Epithelial cell of proximal tubule (primary cell): ENCODE data around the gene UBAP1L. TPM values are rescaled to one million over a fixed set of nuclear protein-coding genes. Genes with fewer than 3 reads are reported as not detected.
"Not testable (repeated sequence)": the region's sequence is repeated elsewhere in the genome, so short reads cannot be mapped to it uniquely, and the experiment has no call there.

Experiments
- DNase-seq: peaks from one replicate; pipeline ENCODE4 v3.0.0-alpha.2; 2011; ENCODE audit warnings: low read depth
- H3K4me3 ChIP-seq: 2 replicates; pipeline ENCODE4 v1.5.1; 2011; ENCODE audit warnings: low read depth, mild to moderate bottlenecking, low read length
- total RNA-seq: library from RNA; depleted of rRNA; stranded (reverse); fragments of >200 nt; gene quantifications from 2 replicates; pipeline ENCODE4 v1.2.3, GENCODE V29; 2015
- TF ChIP-seq, protein P1 (sequence below): conservative IDR thresholded peaks from 2 replicates; pipeline ENCODE4 v1.5.1; 2012; ENCODE audit warnings: low read depth, mild to moderate bottlenecking, low read length

The UBAP1L gene
- total RNA-seq, 1 donor from 2014 or later: 0.23 TPM

DNA sequence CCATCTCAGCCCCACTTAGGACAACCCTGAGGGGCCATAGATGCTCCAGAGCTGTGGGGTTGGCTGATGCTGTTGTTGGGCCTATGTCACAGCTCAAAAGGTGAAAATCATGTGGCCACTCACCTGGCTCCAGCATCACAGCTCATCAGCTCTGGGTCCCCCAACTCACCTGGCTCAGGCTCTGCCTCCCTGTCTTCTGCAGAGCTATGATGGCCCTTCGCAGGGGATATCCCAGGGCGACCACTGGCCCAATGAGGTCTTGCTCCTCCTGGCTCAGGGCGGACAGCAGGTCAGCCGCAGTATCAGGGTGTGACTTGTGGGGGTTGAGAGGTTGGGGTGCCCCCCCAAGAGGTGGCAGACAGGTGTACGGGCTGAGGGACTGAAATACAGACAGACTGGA, 15.7 kb downstream of the UBAP1L start:
- TF ChIP-seq, protein P1, sequence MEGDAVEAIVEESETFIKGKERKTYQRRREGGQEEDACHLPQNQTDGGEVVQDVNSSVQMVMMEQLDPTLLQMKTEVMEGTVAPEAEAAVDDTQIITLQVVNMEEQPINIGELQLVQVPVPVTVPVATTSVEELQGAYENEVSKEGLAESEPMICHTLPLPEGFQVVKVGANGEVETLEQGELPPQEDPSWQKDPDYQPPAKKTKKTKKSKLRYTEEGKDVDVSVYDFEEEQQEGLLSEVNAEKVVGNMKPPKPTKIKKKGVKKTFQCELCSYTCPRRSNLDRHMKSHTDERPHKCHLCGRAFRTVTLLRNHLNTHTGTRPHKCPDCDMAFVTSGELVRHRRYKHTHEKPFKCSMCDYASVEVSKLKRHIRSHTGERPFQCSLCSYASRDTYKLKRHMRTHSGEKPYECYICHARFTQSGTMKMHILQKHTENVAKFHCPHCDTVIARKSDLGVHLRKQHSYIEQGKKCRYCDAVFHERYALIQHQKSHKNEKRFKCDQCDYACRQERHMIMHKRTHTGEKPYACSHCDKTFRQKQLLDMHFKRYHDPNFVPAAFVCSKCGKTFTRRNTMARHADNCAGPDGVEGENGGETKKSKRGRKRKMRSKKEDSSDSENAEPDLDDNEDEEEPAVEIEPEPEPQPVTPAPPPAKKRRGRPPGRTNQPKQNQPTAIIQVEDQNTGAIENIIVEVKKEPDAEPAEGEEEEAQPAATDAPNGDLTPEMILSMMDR: no peak
- H3K4me3 ChIP-seq: no peak overlapping the region
- DNase-seq: no peak

DNA sequence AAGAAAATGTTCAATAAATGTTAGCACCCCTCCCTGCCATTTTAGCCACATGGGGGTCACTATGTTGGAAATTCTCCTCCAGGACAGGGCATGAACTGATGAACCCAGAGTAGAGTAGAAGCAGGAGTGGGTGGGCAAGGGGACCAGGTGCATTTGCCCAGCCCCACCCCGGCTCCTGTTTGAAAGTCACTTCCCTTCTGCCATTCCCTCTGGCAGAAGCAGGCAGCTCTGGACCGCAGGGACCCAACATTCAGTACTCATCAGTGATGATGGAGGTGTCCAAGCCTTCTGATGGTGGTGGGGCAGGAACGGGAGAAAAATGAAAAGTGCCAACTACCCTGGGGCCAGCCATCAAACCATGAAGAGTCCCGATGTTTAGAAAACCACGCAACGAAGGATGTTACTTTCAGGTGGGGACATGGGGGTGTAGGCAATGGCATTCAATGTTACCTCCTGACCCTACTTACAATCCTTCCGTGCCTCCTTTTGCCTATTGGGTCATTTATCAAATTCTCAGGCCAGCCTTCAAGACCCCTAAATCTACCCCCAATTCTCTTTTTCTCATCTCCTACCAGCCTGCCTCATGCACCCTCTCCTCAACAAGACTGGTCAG, 17.2 kb downstream of the UBAP1L start:
- no peak overlapping the region for H3K4me3 ChIP-seq
- TF ChIP-seq, protein P1: no peak
- DNase-seq: no peak

DNA sequence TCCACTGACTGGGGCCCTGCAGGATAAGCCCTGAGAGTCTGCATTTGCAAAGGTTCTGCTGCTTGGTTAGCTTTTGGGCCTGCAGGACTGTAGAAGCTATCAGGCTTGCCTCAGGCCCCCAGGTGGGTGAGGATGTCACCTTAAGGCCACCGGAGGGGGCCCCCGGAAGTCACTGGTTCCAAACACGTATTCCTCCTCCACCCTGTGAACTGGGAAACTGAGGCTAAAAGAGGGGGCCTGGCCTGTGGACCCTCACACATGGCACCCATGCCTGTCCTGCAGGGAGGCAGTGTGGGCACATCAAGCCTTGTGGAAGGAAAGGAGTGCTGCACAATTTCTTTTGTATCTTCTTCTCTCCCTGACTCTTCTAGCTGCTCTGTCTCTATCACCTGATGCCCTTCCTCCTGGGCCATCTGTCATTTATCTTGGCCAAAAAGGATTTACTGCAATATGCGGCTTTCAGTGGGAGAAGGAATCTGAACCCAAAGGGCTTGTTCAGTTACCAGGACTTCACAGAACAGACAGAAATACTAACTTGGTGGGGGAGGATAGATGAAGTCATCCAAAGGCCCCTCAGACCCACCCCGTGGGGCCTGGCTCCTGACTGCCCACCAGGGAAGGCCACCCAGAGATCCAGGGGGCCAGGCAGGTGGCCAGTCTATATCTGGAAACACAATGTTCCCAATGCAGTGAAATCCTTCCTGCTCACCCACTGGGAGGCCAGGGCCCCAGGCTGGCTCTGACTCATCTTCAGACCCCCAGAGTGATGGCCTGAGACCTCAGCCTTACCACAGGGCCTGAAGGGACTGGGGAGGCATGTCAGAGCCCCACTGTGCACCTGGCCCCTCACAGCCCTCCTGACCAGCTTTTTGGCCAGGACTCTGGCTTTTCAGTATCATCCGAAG, 18.3 kb downstream of the UBAP1L start:
- TF ChIP-seq, protein P1: no peak
- no peak overlapping the region for H3K4me3 ChIP-seq
- DNase-seq: no peak

DNA sequence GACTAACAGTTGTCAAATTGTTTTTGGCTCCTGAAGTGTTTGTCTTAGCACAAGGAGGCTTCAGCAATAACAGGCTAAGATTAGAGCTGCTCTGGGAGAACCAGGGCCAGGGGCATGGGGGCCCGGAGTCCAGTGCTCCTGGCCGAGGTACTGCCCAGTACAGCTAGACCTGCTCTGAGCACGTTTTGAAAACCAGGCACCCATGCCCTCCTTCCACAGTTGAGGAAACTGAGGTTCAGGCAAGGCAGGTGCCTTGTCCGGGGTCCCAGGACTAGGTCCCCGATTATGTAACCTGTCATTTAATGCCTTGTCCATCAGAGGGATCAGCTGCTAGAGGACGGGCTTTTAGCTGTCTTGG, 19.3 kb downstream of the UBAP1L start:
- DNase-seq: no peak
- TF ChIP-seq, protein P1: no peak
- H3K4me3 ChIP-seq: no peak overlapping the region

DNA sequence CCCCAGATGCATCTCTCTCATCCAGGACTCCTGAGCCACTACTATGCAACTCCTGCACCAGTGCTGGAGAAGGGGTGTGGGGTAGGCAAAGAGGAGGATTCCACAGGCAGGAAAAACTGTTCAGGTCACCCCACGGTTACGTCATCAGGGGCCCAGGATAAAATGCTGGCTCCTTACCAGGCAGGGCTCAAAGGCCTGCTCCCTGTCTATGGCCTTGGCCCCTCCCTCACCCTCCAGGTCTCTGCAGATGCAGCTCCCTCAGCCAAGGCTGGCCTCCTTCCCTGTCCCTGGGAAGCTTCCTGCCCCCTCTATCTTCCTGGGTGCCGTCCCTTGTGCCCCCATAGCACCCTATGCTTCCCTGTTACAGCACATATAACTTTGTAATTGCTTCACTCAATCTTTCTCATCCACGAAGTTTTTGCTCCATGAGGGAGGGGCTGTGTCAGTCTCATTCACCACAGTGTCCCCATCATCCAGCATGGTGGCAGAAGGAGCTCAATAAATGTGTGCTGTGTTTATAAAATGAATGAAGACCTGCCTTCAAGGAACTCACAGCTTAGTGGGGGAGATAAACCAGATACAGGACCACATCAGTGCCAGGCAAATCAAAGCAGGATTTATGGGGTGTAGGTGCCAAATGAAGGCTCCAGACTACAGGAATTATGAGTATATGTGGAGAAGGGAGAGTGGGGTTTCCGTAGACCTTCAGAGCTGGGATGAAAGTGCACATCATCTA, 19.8 kb downstream of the UBAP1L start:
- H3K4me3 ChIP-seq: no peak overlapping the region
- TF ChIP-seq, protein P1: no peak
- no peak for DNase-seq

DNA sequence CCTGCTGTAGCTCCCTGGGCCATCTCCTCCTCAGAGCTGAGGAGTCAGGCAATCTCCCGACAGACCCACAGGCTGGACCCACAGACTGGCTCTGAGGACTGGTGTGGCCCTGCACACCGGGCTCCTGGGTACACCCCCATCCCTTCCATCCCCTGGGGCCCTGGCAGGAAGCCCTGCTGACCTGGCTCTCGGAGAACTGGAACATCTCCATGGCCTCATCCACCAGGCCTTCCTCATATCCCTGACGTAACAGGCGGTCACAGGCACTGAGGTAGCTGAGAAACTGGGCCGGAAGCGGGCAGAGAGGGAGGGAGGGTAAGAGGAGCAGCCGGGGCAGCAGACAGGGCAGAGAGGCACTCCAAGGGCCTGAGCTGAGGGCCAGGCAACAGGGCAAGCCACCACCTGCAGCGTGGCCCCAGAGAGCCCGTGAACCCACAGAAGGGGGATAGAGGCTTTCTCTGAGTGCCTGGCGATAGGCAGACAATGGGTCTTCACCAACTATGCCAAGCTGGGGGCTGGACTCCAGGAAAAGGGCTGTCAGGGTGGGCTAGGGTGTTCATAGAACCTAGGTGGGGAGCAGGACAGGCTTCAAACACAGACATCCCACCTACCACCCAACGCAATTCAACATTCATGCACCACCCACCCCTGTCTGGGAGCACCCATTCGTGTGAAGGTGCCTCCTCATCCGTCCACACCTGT, 20.6 kb downstream of the UBAP1L start:
- TF ChIP-seq, protein P1: no peak
- no peak overlapping the region for H3K4me3 ChIP-seq
- DNase-seq: no peak

DNA sequence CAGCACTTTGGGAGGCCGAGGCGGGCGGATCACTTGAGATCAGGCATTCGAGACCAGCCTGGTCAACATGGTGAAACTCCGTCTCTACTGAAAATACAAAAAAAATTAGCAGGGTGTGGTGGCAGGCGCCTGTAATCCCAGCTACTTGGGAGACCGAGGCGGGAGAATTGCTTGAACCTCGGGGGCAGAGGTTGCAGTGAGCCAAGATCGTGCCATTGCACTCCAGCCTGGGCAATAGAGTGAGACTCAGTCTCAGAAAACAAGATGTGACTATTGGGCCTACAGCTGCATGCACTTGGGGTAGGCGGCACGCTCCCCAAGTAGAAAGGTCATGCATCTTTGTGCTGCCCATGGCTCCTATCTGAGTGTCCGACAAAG, 21.2 kb downstream of the UBAP1L start:
- H3K4me3 ChIP-seq, DNase-seq: not testable (repeated sequence)
